GM11168 (cell line): Measurements from ENCODE around the gene LFNG.
"Not testable (repeated sequence)": the region's sequence is repeated elsewhere in the genome, so short reads cannot be mapped to it uniquely, and the experiment has no call there.

ENCODE experiments used
- in situ Hi-C: fragments of 300-500 bp; cut with MboI; formaldehyde crosslinking; loops from one replicate; pipeline ENCODE4 v1.12.0; 2022; ENCODE audit warnings: low sequenced_read_pairs; ENCODE audit not compliant: unreplicated experiment

The LFNG gene

DNA sequence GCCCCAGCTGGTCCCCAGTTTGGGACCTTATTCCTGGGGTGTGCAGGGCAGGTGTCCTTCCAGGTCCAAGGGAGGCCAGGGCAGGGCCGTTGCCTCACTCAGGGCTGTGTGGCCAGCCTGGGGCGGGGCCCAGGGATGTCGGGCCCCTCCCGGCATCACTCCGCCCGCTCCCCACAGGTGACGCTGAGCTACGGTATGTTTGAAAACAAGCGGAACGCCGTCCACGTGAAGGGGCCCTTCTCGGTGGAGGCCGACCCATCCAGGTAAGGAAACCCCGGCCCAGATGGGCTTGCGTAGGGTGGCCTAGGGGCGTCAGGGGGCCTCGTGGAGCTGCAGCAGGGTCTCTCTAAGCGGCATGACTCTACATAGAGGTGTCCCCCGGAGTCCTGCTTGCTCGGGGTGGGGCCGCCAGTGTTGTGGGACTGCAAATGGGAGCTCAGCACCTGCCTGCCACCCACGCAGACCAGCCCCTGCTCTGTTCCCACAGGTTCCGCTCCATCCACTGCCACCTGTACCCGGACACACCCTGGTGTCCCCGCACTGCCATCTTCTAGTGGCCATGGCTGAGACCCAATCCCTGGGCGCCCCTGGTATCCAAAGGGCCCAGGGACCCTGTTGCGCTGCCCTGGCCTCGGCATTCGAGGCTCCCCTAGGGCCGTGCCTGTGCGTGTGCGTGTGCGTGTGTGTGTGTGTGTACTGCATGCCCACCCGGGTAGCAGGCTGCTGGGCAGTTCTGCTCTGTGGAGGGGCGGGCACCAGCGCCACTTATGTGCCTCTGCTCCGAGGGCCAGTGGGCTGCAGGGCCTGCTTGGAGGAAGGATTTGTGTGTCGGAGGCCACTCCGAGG is 7.3 kb downstream of the LFNG start:
- in situ Hi-C loops: no loop called here

DNA sequence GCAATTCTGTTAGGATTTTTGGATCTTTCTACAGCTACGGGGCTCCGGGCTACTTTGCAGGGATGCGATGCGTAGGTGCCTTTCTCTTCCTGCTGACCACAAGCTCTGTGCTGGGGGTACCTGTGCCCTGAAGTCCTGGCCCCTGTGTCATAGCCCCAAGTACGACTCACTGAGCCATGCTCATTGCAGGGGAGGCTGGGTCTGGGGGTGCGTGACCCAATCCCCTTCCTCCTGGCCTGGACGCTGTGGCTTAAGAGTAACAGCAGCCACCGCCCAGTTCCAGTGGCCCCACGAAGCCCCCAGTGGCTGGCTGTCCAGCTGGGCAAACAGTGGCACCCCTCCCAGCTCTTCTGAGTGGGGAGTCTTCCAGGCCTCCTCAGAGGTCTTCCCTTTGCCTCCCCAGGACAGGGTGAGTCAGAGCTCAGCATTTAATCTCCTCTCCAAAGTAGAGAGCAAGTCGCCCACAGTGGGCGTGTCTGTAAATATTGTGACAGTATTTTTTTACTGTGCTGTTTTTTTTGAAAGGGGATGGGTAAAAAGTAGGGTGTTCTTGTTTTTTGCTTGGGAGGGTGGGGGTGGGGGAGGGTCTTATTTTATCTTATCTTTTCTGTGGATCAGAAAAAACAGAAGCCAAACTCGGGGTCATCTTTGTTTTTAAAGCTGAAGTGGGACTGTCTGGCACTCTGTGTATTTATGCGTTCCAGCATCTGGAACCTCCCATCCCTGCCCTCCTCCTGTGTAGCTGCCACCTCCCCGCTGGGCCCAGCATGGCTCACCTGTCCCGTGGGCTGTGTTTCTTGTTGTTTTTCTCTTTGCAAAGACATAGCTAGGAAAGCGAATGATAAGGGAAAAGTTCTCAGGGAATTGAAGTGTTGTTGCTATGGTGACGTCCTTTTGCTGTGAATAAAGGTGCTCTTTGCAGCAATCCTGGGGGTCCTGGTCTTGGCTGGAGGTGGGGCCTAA is 8.2 kb downstream of the LFNG start:
- in situ Hi-C loops: no loop called here

DNA sequence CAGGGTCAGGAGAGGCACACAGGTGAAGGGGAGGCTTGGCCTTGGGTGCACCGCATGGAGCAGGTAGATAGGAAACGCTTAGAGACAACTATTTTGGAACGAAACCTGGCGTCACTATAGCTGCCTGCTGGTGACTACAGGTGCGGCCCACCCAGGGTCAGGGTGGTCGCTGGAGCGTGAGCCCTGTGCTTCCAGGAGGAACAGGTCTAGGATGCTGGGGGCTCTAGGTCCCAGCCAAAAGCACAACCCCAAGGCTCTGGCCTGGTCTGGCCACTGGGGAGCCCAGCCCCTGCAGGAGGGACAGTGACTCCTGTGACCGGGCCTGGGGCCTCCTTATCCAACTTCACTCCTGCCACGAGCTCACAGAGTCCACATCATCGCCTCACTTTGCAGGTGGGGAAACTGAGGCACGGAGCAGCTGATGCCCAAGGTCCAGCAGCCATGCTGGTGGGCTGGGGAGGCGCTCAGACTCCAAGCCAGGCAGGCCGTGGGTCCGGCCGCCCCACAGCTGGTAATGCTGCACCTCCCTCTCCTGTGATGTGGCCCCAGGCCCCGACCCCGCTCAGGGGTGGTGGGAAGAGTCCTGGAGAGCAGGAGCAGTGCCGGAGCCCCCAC is 9.0 kb downstream of the LFNG start:
- in situ Hi-C loops: no loop called here

GRCh38 chr7:2529161-2530070 is 9.8 kb downstream of the LFNG start:
- in situ Hi-C loops: no loop called here

- in situ Hi-C loops: no loop called here
Observed at GRCh38 chr7:2530071-2530987, 10.8 kb downstream of the LFNG start.

DNA sequence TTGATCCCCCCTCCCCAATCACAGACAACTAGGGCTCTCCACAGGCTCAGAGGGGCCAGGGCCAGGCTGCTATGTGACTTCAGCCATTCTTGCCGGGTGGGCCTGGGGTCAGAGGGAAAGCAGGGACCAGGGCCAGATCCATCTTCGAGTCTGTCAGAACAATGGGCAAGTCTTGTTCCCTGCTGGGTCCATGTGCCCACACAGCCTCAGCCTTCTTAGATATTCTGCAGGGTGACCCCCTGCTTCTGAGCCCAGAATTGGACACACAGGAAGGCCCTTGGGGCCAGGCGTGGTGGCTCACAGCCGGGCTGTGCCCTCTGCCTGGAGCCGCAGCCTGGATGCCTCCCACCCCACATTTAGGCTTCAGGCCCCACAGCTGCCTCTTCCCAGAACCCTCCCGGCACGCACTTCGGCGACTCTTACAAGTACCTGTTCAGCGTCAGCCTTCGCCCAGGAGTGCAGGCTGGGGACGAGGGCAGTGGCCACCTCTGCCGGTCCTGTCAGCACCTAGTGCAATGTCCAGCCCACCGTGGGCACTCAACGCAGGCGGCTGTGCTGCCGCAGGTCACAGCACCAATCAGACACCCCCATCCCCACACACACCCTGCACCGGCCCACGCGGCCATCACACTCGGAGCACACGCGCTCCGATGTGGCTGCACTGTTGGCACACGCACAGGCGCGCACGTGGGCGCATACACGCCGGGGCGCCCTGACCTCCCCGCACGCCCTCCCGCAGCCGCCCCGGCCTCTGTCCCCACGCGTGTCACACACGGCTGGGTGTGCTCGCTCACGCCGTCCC is 11.6 kb downstream of the LFNG start:
- in situ Hi-C loops: not testable (repeated sequence)

DNA sequence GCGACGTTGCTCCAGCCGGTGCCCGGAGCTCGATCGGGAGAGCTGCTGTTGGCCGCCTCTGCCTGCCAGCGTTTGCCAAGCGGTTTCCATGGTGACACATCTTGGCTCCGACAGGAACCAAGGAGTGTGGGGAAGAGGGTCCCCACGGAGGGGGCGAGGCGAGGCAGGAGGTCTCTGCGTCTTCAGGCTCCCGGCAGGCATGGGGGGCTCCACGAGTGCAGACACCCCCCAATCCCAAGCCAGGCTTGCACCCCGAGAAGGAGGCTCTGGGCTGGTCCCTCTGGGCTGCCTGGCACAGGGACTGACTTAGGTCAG is 12.2 kb downstream of the LFNG start:
- in situ Hi-C loops: not testable (repeated sequence)

GRCh38 chr7:2532199-2532772 is 12.7 kb downstream of the LFNG start:
- in situ Hi-C loops: not testable (repeated sequence)

- in situ Hi-C loops: not testable (repeated sequence)
Observed at GRCh38 chr7:2532816-2533215, 13.2 kb downstream of the LFNG start.

DNA sequence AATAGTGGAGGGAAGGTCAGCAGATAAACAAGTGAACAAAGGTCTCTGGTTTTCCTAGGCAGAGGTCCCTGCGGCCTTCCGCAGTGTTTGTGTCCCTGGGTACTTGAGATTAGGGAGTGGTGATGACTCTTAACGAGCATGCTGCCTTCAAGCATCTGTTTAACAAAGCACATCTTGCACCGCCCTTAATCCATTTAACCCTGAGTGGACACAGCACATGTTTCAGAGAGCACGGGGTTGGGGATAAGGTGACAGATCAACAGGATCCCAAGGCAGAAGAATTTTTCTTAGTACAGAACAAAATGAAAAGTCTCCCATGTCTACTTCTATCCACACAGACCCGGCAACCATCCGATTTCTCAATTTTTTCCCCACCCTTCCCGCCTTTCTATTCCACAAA is 14.0 kb downstream of the LFNG start:
- in situ Hi-C loops: not testable (repeated sequence)

DNA sequence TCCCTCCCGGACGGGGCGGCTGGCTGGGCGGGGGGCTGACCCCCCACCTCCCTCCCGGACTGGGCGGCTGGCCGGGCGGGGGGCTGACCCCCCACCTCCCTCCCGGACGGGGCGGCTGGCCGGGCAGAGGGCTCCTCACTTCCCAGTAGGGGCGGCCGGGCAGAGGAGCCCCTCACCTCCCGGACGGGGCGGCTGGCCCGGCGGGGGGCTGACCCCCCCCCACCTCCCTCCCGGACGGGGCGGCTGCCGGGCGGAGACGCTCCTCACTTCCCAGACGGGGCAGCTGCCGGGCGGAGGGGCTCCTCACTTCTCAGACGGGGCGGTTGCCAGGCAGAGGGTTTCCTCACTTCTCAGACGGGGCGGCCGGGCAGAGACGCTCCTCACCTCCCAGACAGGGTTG is 14.6 kb downstream of the LFNG start:
- in situ Hi-C loops: not testable (repeated sequence)

GRCh38 chr7:2535872-2536627 is 16.5 kb downstream of the LFNG start:
- in situ Hi-C loops: loop anchor here (5.0 kb wide), 1 partner anchor 141 kb away; no protein-coding TSS in a partner anchor

GRCh38 chr7:2537981-2538851 is 18.6 kb downstream of the LFNG start:
- in situ Hi-C loops: loop anchor here (5.0 kb wide), 1 partner anchor 139 kb away; no protein-coding TSS in a partner anchor

DNA sequence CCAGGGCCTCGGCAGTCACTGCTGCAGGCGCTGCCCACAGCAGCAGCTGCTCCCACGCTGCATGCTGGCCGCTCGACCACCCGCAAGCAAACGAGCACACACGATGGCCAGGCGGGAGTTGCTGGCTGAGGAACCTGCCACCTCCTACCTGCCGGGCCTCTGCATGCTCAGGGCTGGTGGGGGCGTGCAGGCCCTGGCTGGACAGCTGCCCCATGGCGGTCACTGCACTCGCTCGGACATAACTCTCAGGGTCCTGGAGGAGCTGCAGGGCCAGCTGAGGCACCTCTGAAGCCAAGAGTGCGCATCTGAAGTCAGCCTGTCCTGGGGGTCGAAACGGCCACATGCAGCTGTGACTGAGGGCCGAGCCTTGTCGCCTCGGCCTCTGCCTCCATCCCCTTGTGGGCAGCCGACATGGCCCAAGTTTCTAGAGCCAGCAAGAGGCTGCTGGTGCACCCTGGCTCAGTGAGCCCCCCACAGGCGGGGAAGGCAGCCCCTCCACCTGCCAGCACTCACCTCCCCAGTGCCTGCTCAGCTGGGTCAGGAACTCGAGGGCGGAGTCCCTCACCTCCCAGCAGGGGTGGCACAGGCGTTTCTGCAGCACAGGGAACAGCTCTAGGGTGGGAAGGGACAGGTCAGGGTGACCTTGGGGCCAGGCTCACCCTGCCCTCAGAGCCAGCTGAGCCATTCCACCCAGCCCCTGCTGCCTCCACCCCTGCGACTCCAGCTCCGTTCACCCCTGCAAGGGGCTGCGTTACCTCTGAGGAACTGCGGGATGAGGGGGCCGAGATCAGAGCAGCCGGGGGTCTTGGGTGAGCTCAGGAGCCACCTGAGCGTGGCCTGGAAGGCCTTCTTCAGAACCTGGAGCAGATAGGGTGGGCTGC is 19.7 kb downstream of the LFNG start:
- in situ Hi-C loops: loop anchor here (5.0 kb wide), 1 partner anchor 138 kb away; no protein-coding TSS in a partner anchor

GRCh38 chr7:2540133-2540532 is 20.6 kb downstream of the LFNG start:
- in situ Hi-C loops: no loop called here
